Measurements from ENCODE around the gene ATP10A.
"Not testable (repeated sequence)": the region's sequence is repeated elsewhere in the genome, so short reads cannot be mapped to it uniquely, and the experiment has no call there.

ATP10A gene

DNA sequence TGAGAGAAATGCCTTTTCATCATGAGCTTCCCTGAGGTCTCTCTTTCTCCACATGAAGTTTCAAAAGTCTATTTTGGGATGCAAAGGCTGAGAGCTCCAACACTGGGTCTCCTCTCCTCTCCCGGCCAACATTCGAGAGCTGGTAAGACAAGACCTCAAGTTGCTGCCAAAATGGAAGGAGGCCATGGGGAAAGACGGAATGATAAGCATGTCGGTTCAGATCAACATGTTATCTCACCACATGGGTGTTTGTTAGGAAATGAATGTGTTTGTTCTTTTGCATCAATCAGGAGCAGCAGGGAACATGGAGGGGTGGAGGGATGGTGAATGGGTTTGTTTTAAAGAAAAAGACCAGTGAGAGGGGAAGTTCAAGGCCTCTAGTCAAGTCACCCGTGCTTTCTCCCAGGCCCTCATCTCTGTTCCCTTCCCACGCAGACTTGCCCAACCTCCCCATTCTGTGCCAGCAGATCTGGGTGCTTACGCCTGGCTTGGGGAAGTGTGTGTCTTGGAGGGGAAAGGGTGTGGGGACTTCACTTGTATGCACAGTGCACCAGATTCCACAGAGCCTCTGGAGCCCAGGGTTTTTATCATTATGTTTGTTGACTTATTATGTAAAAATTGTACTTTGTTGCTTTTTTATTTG lies 23.5 kb upstream of the ATP10A start:
- DNase-seq (ENCODE audit: insufficient read length, low spot score) = no peak
- TF ChIP-seq SPI1 (IDR thresholded peaks at IDR 0.05; ENCODE audit: low read depth, low read length) (no peak), POLR2AphosphoS5 (IDR thresholded peaks at IDR 0.05; ENCODE audit: low read depth, low read length) (no peak)
- FAIRE-seq = no peak

DNA sequence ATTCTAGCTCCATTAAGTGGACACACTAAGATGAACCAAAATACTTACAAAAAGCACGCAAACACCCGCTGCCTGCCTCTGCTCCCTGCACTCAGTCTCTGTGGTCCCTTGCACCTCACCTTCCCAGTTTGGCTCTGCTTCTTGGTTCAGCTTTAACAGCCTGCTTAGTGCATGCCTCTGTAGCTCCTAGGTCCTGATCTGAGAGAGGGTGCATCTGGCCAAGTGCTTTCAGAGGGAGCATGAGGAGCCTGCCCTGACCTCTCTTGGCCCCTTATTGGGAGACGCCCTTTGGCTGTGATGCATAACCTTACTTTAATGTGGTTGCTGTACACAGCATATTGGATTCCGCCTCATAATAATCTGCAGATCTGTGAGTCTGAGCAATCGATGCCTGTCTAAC lies 21.2 kb upstream of the ATP10A start:
- no peak for FAIRE-seq
- no peak for DNase-seq (ENCODE audit: insufficient read length, low spot score)
- TF ChIP-seq TAF1 (IDR thresholded peaks at IDR 0.05; ENCODE audit: low read depth, low read length) (no peak), SPI1 (IDR thresholded peaks at IDR 0.05; ENCODE audit: low read depth, low read length) (no peak), POLR2A (IDR thresholded peaks at IDR 0.05; ENCODE audit: low read depth, low read length) (no peak), PAX5 (IDR thresholded peaks at IDR 0.05; ENCODE audit: insufficient read depth, low read length, severe bottlenecking) (no peak), POU2F2 (IDR thresholded peaks at IDR 0.05; ENCODE audit: low read depth, low read length) (no peak), POLR2AphosphoS5 (IDR thresholded peaks at IDR 0.05; ENCODE audit: low read depth, low read length) (no peak)

DNA sequence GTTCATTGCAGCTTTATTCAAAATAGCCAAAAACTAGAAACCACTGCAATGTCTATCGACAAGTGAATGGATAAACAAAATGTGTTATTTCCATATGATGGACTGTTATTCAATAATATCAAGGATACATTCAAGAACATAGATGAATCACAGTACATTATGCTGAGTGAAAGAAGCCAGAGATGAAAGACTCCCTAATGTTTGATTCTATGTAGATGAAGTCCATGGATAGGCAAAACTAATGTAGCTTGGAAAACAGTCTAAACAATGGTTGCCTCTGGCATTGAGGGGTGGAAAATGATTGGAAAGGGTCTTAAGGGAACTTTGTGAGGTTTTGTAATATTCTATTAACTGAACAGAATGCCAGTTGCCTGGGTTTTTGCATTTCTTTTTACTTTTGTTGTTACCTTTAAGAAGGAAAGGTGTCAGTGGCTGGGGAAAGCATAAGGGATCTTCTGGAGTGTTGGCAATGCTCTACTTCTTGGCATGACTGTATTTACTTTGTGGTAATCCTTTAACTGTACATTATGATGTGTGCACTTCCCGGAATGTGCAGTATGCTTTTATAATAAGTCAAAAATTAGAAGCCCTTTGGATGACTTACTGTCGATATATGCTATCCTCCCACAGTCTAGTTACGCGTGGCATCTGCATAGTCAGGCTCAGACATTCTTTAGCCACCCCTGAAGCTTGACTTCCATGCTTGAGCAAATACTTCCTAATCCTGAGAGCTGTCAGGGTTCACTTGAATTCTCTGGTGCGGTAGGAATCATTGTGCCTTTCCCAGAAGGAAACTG lies 20.5 kb upstream of the ATP10A start:
- no peak for FAIRE-seq
- no peak for DNase-seq (ENCODE audit: insufficient read length, low spot score)
- TF ChIP-seq POU2F2 (IDR thresholded peaks at IDR 0.05; ENCODE audit: low read depth, low read length) (no peak), PAX5 (IDR thresholded peaks at IDR 0.05; ENCODE audit: insufficient read depth, low read length, severe bottlenecking) (no peak), TAF1 (IDR thresholded peaks at IDR 0.05; ENCODE audit: low read depth, low read length) (no peak), POLR2A (IDR thresholded peaks at IDR 0.05; ENCODE audit: low read depth, low read length) (no peak), SPI1 (IDR thresholded peaks at IDR 0.05; ENCODE audit: low read depth, low read length) (no peak), POLR2AphosphoS5 (IDR thresholded peaks at IDR 0.05; ENCODE audit: low read depth, low read length) (no peak)

DNA sequence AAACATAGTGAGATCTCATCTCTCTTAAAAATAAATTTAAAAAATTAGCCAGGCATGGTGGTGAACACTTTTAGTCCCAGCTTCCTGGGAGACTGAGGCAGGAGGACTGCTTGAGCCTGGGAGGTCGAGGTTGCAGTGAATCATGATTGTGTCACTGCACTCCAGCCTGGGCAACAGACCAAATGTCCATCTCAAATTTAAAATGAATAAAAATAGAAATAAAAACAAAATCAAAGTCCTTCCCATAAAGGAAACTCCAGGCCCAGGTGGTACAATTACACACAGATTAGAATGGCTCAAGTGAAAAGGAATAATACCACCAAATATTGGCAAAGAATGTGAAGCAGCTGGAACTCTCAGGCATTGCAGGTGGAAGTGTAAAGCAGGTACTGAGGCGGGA lies 19.3 kb upstream of the ATP10A start:
- no peak for FAIRE-seq
- TF ChIP-seq POU2F2 (IDR thresholded peaks at IDR 0.05; ENCODE audit: low read depth, low read length) (no peak), TAF1 (IDR thresholded peaks at IDR 0.05; ENCODE audit: low read depth, low read length) (no peak), POLR2A (IDR thresholded peaks at IDR 0.05; ENCODE audit: low read depth, low read length) (no peak), PAX5 (IDR thresholded peaks at IDR 0.05; ENCODE audit: insufficient read depth, low read length, severe bottlenecking) (no peak), POLR2AphosphoS5 (IDR thresholded peaks at IDR 0.05; ENCODE audit: low read depth, low read length) (no peak), SPI1 (IDR thresholded peaks at IDR 0.05; ENCODE audit: low read depth, low read length) (no peak)
- no peak for DNase-seq (ENCODE audit: insufficient read length, low spot score)

DNA sequence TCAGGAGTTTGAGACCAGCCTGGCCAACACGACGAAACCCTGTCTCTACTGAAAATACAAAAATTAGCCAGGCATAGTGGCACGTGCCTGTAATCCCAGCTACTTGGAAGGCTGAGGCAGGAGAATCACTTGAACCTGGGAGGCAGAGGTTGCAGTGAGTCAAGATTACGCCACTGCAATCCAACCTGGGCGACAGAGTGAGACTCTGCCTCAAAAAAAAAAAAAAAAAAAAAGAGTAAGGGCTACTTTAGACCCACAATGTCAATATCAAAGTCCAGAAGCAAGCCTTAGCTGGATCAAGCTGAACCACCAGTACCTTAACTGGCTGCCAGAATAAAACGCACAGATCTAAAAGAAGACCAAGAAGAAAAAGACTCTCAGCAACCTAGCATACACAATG lies 17.8 kb upstream of the ATP10A start:
- FAIRE-seq; DNase-seq (ENCODE audit: insufficient read length, low spot score): not testable (repeated sequence)

DNA sequence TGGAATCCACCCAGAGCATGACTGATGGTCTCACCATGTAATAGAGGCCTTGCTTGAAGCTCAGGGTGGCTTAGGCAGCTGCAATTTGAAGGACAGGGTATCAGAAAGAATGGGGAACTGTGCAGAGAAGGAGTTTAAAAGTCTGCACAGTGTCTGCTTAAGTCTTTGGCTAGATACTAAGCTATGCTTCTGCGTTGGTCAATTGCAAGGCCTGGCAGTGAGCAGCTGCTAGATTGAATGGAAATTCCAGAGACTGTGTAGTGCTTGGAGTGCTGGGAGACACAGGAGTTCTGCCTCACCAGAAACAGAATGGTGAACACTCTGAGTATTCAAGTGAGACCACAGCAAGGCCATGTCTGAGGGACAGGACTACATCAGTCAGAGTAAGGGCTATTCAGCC lies 17.3 kb upstream of the ATP10A start:
- DNase-seq (ENCODE audit: insufficient read length, low spot score) (no peak), FAIRE-seq (no peak)
- TF ChIP-seq POLR2A (IDR thresholded peaks at IDR 0.05; ENCODE audit: low read depth, low read length) (no peak), POLR2AphosphoS5 (IDR thresholded peaks at IDR 0.05; ENCODE audit: low read depth, low read length) (no peak), SPI1 (IDR thresholded peaks at IDR 0.05; ENCODE audit: low read depth, low read length) (no peak), POU2F2 (IDR thresholded peaks at IDR 0.05; ENCODE audit: low read depth, low read length) (no peak), PAX5 (IDR thresholded peaks at IDR 0.05; ENCODE audit: insufficient read depth, low read length, severe bottlenecking) (no peak)

DNA sequence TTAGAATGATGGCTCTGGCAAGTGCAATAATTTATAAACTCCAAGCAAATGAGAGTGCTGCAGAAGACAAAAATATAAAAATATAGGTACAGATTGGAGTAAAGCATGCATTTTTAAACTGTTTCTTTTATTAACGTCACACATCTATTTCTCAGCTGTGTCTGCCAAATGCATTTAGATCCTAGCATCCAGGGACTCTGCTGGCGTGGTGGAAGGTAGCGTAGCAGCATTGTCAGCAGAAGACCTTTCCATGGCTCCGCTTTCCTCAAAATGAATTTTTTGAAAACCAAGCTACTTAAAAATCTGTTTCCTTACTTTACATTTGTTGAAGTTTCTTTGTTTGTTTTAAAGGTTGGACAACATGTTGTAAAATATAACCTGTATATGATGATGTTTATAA lies 16.3 kb upstream of the ATP10A start:
- TF ChIP-seq SPI1 (IDR thresholded peaks at IDR 0.05; ENCODE audit: low read depth, low read length) = no peak
- DNase-seq (ENCODE audit: insufficient read length, low spot score) = no peak
- FAIRE-seq = no peak

DNA sequence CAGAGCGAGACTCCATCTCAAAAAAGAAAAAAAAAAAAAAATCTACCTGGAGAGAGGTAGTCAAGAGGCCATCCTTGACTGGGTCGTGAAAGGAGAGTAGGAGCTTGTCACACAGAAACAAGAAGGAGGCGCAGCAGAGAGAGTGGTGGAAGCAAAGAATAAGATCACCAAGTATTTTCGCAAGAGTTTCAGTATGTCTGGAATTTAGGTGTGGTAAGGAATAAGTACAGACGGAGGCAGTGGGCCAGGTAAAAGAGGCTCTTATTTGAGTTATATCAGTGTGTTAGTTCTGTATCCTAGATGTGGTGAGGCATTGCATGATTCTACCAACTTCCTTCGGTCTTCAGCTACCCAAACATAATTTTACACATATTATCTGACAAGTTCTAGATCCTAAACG lies 14.6 kb upstream of the ATP10A start:
- FAIRE-seq (no peak), DNase-seq (ENCODE audit: insufficient read length, low spot score) (no peak)
- TF ChIP-seq POLR2AphosphoS5 (IDR thresholded peaks at IDR 0.05; ENCODE audit: low read depth, low read length) (no peak), PAX5 (IDR thresholded peaks at IDR 0.05; ENCODE audit: insufficient read depth, low read length, severe bottlenecking) (no peak), POU2F2 (IDR thresholded peaks at IDR 0.05; ENCODE audit: low read depth, low read length) (no peak), SPI1 (IDR thresholded peaks at IDR 0.05; ENCODE audit: low read depth, low read length) (no peak), TAF1 (IDR thresholded peaks at IDR 0.05; ENCODE audit: low read depth, low read length) (no peak), POLR2A (IDR thresholded peaks at IDR 0.05; ENCODE audit: low read depth, low read length) (no peak)

DNA sequence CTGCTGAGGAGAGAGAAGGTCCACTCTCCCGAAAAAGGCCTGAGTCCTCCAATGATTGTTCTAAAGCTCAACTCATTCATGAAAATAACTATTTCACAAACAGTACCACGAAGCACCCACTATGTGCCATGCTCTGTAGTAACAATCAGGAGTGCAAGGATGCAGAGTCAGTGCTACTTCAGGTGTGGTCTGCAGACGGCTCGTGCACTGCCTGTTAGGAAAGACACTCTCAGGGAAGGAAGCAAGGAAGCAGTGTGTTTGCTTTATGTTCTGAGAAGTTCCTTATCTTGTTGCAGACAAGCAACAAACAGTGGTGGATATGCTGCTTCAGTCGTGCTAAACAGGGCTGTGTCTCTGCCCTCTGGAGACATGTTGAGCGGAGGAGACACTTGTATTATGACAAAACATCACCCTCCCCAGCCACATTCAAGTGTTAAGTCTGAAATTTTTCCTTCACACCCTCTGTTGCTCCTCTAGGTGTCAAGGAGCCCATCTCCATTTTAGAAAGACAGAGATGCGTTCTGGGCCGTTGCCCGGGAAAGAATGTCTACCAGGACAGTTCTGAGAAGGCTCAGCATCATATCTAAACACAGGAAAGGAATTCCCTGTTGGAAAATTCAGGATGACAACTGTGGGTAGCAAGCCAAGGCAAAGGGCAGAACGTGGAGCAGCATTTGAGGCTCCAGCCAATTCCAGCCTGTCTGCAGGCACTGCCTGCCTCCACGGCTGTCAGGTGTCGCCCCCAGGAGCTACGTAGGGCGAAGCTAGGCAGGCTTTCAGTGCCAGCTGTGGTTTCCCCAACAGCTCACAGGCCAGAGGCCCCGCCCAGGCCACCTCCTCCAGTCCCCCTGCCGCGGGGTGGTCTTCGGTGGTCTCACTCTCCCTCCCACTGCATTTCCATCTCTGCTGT lies 13.4 kb upstream of the ATP10A start:
- TF ChIP-seq POLR2AphosphoS5 (IDR thresholded peaks at IDR 0.05; ENCODE audit: low read depth, low read length) (no peak), SPI1 (IDR thresholded peaks at IDR 0.05; ENCODE audit: low read depth, low read length) (no peak), PAX5 (IDR thresholded peaks at IDR 0.05; ENCODE audit: insufficient read depth, low read length, severe bottlenecking) (no peak), POU2F2 (IDR thresholded peaks at IDR 0.05; ENCODE audit: low read depth, low read length) (no peak), POLR2A (IDR thresholded peaks at IDR 0.05; ENCODE audit: low read depth, low read length) (no peak), TAF1 (IDR thresholded peaks at IDR 0.05; ENCODE audit: low read depth, low read length) (no peak)
- FAIRE-seq = no peak
- no peak for DNase-seq (ENCODE audit: insufficient read length, low spot score)

DNA sequence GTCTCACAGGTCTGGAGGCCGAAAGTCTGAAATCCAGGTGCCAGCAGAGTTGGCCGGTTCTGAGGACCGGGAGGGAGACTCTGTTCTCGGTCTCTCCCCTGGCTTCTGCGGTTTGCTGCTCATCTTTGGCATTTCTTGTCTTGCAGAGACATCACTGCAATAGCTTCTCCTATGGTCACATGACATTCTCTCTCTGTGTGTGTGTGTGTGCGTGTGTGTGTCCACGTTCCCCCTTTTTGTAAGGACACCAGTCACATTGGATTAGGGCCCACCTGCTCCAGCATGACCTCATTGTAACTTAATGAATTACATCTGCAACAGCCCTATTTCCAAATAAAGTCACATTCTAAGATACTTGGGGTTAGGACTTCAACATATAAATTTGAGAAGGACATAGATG lies 12.4 kb upstream of the ATP10A start:
- TF ChIP-seq POU2F2 (IDR thresholded peaks at IDR 0.05; ENCODE audit: low read depth, low read length) (no peak), POLR2AphosphoS5 (IDR thresholded peaks at IDR 0.05; ENCODE audit: low read depth, low read length) (no peak), SPI1 (IDR thresholded peaks at IDR 0.05; ENCODE audit: low read depth, low read length) (no peak), PAX5 (IDR thresholded peaks at IDR 0.05; ENCODE audit: insufficient read depth, low read length, severe bottlenecking) (no peak), TAF1 (IDR thresholded peaks at IDR 0.05; ENCODE audit: low read depth, low read length) (no peak), POLR2A (IDR thresholded peaks at IDR 0.05; ENCODE audit: low read depth, low read length) (no peak)
- FAIRE-seq (no peak), DNase-seq (ENCODE audit: insufficient read length, low spot score) (no peak)
